ENCODE results near the gene SRSF8.

SRSF8 gene

DNA sequence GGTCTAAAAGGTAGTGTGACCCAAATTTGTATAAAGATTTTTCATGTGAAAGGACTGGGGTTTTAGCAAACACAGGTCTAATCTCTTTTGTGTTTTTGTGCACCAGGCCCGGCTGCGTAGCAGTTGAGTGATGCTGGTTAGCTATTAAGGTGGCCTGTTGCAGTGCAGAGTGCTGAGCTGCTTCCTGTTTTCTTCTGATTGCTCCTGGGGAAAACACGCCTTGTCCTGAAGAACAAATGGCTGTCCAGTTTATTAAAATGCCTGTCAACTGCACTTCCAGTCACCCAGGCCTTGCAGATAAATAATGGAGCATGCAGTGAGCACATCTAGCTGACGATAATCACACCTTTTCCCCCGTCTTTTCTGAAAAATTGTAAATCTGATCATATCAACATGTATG is 1.8 kb downstream of the SRSF8 start:
- peak; percentile 75 for DNase-seq (ENCODE audit: low read depth, low spot score)

GRCh38 chr11:95070471-95070870 is 3.8 kb downstream of the SRSF8 start:
- DNase-seq (ENCODE audit: low read depth, low spot score) = no peak

DNA sequence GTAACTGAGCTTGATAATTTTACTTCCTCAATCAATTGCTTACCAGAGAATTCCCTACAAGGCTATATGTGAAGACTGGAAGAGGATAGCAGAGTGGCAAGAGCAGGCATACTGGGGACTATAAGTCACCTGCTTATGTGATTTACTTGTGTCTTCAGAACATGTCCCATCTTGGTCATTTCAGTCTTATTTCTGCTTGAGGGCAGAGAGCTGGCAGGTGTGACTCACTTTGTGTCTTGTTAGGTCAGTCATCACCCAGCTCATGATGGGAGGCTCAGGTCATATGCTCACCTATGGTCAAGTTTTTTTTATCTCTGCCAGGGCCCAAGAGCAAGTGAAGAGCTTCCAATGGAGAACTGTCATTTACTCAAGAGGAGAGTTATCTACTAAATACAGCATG is 6.2 kb downstream of the SRSF8 start:
- DNase-seq (ENCODE audit: low read depth, low spot score) = no peak

GRCh38 chr11:95074792-95075563 is 8.3 kb downstream of the SRSF8 start:
- no peak for DNase-seq (ENCODE audit: low read depth, low spot score)

DNA sequence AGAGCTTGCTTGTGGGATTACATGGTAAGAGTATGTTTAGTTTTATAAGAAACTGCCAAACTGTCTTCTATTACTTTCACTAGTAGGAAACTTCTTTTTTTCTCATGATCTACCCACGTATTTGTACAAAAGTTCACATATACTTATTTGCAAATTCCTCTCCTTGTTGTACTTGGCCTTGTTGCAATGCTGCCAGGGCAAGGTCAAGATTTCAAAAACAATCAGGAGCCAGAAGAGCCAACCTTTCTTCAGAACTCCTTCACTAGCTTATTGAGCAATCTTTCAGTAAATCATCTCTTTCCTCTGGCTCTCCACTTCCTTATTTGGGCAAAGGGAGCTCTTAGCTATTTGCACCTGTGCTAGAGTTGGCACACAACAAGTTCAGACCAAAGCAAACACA is 9.7 kb downstream of the SRSF8 start:
- DNase-seq (ENCODE audit: low read depth, low spot score) = no peak

- no peak for DNase-seq (ENCODE audit: low read depth, low spot score)
Measured at GRCh38 chr11:95076981-95077380, 10.3 kb downstream of the SRSF8 start.

- no peak for DNase-seq (ENCODE audit: low read depth, low spot score)
Measured at GRCh38 chr11:95078526-95078925, 11.8 kb downstream of the SRSF8 start.

DNA sequence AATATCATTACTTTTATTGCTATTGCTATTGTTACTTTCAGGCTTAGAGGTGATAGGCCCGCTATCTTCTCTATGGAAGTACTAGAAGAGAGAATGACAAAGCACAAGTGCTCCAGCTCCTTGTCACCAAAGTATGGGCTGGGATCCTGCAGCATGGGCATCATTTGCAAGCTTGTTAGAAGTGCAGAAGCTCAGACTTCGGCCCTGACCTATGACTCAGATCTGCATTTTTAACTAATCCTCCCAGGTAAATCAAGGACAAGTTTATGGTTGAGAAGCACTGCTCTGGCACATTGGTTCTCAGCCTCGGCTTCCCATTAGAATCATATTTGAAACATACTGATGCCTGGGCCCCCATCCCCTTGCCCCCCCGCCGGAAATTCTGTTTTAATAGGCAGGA is 14.3 kb downstream of the SRSF8 start:
- no peak for DNase-seq (ENCODE audit: low read depth, low spot score)

DNA sequence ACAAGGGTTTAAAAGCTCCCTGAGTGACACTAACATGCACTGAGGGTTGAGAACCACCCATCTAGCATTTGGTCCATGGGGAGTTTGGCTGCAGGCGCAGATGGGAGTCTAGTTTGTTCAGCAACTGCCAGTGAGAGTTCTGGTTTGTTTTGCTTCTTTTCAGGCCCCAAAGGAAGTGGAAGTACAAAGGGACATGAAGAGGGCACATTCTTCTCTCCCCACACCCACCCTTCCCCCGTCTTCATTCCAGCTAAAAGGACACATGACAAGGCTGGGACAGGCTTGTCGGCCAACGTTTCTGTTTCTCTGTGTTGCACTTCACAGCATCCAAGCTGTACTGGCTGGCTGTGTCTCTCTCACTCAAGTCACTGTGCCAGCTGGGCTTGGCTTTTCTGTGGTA is 14.7 kb downstream of the SRSF8 start:
- peak; percentile 17 for DNase-seq (ENCODE audit: low read depth, low spot score)

GRCh38 chr11:95082576-95083001 is 15.9 kb downstream of the SRSF8 start:
- no peak for DNase-seq (ENCODE audit: low read depth, low spot score)

DNA sequence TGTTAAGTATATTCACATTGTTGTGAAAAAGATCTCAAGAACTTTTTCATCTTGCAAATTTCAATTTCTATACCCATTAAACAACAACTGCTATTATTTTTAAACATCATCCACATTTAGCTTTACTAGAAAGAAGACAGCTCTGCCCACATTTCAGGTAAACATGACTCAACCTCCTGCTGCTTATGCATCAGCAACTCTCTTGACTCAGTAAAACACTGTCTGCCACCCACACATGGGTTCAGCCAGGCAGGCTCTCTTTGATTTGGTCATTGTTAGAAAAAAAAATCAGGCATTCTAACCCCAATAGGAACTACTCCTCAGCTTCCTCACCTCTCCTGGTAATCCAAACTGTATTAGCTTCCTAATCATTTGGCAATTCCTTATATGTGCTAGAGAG is 17.8 kb downstream of the SRSF8 start:
- no peak for DNase-seq (ENCODE audit: low read depth, low spot score)

- DNase-seq (ENCODE audit: low read depth, low spot score) = no peak
Measured at GRCh38 chr11:95085117-95085816, 18.5 kb downstream of the SRSF8 start.

DNA sequence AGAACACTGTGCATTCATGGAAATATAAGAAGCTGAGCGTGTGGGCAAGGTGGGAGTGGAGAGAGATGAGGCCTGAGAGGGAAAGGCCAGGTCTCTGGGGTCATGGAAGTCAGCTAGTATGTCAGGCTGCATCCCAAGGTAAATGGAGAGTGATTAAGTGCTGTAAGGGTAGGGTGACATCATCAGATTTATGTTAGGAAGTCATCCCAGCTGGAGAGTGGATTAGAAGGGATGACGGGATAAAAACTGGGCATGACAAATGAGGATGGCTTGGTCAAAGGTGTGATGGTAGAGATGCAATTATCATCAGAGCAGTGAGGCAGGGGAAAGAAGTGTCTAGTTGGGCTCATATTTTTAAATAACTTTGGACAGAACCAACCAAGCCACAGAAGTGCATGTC is 19.4 kb downstream of the SRSF8 start:
- no peak for DNase-seq (ENCODE audit: low read depth, low spot score)

GRCh38 chr11:95086836-95087570 is 20.3 kb downstream of the SRSF8 start:
- no peak for DNase-seq (ENCODE audit: low read depth, low spot score)

DNA sequence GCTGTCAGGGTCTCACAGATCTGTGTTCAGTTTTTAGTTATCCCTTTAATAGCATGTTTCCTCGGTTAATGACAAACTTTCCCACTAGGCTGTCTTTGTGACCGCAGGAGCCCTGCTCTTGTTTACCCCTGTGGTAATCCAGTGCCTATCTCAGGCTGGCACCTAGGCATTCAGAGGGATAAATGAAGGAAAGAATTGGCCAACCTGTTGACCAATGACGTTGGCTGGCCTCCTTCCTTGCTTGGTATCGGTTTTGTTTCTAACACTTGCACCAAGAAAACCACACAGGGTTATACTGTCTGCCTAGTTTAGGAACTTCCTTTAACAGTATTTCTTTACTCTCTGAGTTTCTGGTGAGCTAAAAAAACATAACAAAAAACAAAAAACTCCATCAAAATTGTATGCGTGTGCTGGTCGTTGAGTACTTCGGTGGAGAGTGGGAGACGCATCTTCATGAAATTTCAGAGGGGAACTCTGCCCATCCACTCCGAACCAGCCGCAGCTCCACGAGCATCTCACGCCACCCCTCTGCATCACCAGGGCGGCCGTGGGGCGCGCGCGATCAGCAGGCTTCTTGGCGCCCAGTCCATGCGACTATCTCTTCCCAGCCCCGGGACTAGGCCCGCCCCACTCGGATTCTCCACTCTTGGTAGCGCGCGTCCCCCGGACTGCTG is 22.4 kb downstream of the SRSF8 start:
- no peak for DNase-seq (ENCODE audit: low read depth, low spot score)

GRCh38 chr11:95089620-95090542 is 23.2 kb downstream of the SRSF8 start, which contains the start of gene ENDOD1:
Gene ENDOD1 (plus strand): TSS chr11:95089846. CDS start chr11:95089928, 82 bp downstream.
- peak; percentile 80 for DNase-seq (ENCODE audit: low read depth, low spot score)

DNA sequence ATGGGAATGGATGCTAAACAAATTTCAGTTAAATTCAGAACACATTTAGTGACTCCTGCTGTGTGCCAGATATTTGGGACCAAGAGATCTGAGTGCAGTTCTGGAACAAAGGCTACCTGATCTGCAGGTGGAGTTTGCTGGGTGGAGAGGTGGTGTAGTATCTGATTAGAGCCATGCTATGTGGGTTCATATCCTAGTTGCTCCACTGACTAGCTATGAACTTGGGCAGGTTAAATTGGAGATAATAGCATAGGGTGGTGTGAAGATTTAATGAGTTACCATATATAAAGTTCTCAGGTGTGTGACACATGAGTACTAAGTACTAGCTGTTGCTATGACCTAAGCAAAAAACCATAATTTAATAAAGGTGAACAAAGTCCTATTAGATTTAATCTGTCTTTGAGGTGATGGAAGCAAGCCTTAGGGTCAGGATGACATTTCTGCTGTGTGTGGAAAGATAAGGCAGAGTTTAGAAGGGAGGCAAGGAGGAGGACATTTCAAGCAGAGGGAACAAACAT is 25.0 kb downstream of the SRSF8 start:
- no peak for DNase-seq (ENCODE audit: low read depth, low spot score)

DNA sequence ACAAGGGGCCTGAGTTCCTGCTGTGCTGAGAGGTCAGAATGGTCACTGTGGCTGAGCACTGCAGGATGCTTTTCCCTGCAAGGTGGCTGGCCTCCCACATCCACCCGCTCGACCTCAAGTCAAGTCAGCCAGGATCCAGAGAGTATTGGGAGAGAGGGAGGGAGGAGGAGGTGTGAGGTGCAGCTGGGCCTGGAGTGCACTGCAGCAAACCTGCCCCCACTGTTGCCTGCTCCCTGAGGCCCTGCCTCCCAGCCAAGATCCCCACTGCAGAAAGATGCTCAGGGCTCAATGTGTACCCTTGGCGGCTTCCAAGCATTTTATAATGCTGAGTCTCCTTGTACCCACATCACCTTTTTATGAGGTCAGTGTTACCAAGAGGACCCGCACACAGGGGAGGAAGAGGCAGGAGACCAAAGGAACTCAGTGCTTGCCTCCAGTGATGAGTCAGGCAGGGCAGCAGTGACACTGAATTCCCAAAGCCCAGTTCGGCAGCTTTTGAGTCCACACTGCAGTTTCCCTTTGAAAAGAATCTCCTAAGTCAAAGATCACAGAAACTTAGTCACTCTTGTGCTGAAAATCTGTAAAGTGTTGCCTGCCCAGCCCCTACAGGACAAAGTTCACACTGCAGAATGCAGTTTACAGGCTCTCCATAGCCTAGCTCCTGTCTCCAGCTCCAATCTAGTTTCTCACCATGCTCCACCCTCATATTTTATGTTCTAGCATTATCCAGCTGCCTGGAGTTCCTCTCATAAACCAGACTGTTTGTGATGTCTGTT is 26.0 kb downstream of the SRSF8 start:
- DNase-seq (ENCODE audit: low read depth, low spot score) = peak; percentile 34

DNA sequence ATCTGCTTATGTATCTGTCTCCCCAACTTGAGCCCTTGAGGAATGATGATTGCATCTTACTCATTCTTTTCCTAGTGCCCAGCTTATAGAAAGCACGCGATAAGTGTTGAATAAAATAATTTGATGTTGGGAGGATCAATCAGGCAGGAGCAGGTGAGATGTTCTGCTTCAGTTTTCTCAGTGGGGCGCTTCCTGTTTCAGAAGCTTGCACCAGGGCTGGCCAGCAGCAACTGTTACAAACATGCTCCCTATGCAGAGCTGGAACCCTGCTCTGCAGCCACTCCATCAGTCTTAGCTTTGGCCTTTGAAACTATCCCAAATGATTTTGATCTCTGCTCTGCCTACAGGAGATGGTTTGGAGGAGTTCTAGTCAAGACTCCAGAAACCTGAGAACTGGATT is 26.8 kb downstream of the SRSF8 start:
- DNase-seq (ENCODE audit: low read depth, low spot score) = no peak
